SKM-1 (cell line): ENCODE data around the gene SMG5.
"Not testable (repeated sequence)": the region's sequence is repeated elsewhere in the genome, so short reads cannot be mapped to it uniquely, and the experiment has no call there.

ENCODE experiments used
- DNase-seq: peaks from one replicate; lab custom pipeline; 2025; ENCODE audit not compliant: unreplicated experiment; lab: John Stamatoyannopoulos, UW

Gene SMG5

DNA sequence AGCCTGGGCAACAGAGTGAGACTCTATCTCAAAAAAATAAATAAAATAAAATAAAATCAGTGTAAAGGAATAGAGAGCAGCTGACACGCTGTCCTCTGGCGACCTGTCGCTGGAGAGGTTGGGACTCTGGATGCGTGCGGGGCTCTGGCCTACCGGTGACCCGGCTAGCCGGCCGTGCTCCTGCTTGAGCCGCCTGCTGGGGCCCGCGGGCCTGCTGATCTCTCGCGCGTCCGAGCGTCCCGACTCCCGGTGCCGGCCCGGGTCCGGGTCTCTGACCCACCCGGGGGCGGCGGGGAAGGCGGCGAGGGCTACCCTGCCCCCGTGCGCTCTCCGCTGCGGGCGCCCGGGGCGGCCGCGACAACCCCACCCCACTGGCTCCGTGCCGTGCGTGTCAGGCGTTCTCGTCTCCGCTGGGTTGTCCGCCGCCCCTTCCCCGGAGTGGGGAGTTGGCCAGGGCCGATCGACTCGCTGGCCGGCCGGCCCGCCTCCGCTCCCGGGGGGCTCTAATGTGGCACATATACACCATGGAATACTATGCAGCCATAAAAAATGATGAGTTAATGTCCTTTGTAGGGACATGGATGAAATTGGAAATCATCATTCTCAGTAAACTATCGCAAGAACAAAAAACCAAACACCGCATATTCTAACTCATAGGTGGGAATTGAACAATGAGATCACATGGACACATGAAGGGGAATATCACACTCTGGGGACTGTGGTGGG is 66.1 kb downstream of the SMG5 start:
- not testable (repeated sequence) for DNase-seq

DNA sequence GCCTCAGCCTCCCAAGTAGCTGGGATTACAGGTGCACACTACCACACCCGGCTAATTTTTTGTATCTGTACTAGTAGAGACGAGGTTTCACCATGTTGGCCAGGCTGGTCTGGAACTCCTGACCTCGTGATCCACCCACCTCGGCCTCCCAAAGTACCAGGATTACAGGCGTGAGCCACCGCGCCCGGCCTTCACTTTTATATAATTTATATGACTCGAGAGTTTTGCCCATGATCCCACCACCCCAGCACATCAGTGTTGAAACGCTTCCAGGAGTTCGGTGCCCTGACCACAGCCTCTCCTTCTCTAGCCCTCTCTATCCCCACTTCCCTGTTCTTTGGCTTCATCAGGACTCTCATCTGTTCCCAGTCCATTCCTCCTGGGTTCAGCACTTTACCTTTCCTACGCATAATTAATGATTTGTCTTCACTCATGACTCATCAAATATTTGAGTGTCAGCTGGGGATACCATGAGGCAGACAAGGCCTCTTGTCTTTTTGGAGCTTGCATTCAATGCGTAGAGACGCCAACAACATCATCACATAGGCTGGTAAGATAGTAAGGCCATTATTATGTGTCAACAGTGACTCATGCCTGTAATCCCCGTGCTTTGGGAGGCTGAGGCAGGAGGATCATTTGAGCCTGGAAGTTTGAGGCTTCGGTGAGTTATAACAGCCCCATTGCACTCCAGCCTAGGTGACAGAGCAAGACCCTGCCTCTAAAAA is 68.4 kb downstream of the SMG5 start:
- DNase-seq, result no peak

DNA sequence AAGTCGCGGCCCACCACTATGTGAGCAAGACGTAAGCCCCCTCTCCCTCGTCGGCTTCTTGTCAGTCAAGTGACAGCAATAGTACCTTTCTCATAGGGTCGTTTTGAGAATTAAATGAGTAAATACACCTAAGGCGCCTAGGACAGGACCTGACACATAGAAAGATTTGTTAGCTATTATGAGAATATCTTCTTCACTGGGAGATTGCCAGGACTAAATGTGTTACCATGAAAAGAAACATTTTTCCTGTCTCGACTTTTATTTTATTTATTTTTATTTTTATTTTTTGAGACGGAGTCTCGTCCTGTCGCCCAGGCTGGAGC is 69.0 kb downstream of the SMG5 start:
- no peak for DNase-seq

DNA sequence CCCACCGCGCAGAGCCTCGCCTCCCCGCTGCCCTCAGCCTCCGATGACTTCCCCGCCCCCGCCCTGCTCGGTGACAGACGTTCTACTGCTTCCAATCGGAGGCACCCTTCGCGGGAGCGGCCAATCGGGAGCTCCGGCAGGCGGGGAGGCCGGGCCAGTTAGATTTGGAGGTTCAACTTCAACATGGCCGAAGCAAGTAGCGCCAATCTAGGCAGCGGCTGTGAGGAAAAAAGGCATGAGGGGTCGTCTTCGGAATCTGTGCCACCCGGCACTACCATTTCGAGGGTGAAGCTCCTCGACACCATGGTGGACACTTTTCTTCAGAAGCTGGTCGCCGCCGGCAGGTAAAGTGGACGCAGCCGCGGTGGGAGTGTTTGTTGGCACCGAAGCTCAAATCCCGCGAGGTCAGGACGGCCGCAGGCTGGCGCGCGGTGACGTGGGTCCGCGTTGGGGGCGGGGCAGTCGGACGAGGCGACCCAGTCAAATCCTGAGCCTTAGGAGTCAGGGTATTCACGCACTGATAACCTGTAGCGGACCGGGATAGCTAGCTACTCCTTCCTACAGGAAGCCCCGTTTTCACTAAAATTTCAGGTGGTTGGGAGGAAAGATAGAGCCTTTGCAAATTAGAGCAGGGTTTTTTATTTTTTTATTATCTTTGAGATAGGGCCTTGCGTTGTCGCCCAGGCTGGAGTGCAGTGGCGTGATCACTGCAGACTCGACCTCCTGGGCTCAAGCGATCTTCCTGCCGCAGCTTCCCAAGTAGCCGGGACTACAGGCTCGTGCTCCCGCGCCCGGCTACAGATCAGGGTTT is 69.6 kb downstream of the SMG5 start, which contains the start of gene PMF1:
TSS of gene PMF1 (plus strand) at position 175 of the 811 bp plus-strand sequence. CDS start at position 184, 9 bp downstream.
- DNase-seq, result peak; percentile 98

DNA sequence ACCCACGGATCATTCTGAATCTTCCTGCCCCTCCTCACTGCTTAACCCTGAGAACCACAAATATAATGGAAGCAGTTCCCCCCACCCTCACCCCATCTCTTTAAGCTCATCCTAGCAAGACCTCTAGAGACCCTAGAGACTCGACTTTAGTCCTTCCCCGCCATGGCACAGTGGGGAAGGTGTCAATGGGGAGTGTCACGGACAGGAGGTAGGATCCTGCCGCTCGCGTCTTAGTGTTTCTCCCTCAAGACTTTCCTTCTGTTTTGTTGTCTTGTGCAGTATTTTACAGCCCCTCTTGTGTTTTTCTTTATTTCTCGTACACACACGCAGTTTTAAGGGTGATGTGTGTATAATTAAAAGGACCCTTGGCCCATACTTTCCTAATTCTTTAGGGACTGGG is 70.5 kb downstream of the SMG5 start:
- DNase-seq, result no peak

DNA sequence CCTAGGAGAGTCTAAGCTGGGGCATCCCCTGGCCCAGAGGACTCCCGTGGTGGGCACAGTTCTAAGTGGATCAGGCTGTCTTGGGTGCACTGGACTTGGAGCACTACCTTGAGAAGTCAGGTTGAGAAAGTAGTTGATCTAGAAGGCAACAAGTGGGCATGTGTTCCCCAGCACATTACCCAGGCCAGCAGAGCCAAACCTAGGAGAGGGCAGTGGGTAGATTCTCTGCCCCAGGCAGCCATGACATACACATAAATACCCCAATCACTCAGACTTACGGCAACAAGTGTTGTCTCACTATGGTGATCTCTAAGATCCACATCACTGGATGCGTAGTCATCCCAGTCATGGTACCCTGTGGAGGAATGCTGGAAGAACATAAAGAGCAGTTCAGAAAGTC is 71.4 kb downstream of the SMG5 start:
- DNase-seq, result no peak

DNA sequence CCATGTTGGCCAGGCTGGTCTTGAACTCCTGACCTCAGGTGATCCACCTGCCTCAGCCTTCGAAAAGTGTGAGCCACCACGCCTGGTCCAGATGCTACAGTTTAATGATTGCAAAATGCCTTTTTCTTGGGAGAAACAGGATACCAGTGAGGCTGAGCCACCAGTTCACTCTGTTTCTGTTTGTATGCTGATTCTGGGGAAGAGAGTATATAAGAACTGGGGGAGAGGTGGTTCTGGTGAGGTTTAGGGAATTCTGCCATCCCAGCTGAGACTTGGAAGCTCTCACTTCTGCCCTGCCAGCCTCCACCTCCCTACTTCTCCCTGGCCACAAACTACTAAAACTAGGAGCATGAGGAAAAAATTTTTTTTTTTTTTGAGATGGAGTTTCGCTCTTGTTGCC is 77.9 kb downstream of the SMG5 start:
- DNase-seq, result no peak

DNA sequence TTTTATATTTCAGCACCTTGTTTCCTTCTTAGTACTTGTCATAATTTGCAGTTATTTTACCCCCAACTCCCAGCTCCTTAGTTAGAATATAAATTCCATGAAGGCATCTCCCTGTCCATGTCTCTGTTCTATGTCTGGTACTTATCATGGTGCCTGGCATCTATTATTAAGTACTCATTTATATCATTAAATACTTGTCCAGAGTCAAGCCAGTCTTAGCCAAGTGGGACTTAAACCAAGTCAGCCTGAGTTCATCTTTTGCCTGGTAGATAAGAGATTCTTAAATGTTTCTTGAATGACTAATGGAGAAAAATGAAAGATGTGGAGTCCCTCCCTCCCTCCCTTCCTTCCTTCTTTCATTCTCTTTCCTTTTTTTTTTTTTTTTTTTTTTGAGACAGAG is 79.3 kb downstream of the SMG5 start:
- no peak for DNase-seq

DNA sequence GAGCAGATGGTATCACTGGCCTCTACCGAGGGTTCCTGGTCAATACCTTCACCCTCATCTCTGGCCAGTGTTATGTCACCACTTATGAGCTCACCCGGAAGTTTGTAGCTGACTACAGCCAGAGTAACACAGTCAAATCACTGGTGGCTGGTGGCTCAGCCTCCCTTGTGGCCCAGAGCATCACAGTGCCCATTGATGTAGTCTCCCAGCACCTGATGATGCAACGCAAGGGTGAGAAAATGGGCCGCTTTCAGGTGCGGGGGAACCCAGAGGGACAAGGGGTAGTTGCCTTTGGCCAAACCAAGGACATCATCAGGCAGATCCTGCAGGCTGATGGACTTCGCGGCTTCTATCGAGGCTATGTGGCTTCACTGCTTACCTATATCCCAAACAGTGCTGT is 82.6 kb downstream of the SMG5 start:
- no peak for DNase-seq
